ENCODE data around the gene TREML2.
A peak's percentile ranks its signal among the peaks of the same experiment; 100 is the strongest.

DNA sequence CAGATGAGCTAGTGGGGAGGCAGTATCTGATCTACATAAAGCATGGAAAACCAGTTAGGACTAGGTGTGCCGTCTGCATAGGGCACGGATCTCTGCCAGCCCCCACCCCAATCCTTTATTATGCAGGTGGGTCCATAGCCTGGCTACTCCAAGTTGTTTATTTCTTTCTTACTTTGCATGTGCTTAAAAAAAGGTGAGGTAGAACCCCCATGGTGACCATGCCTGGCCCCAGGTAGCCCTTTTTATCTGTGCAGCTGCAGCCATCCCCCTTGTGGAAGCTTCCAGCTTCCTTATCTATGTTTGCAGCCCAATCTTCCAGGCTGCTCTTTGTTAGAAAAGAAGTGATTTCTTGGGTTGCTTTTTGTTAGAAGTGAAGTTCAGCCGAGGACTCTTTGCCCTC, 29.0 kb downstream of the TREML2 start:
- peak in 1 of 3 experiments; percentile 8; a peak in 1 of 4 replicates for TF ChIP-seq CTCF (IDR thresholded peaks at IDR 0.05; ENCODE audit: control extremely low read depth in 1 of 3, insufficient read depth in 1 of 3, low read depth in 1 of 3, low read length in 3 of 3)
- 0 out of 2 replicates have a peak, but pooled peaks have one; percentile 40 for TF ChIP-seq TCF12 (IDR thresholded peaks at IDR 0.05; ENCODE audit: low read depth, low read length)
- no peak for TF ChIP-seq EP300 (IDR thresholded peaks at IDR 0.05; ENCODE audit: borderline replicate concordance in 1 of 2, low read depth in 2 of 2, low read length in 2 of 2)
- no peak for TF ChIP-seq RFX5 (IDR thresholded peaks at IDR 0.05; ENCODE audit: borderline replicate concordance, low read depth, low read length)
- TF ChIP-seq, protein P1, sequence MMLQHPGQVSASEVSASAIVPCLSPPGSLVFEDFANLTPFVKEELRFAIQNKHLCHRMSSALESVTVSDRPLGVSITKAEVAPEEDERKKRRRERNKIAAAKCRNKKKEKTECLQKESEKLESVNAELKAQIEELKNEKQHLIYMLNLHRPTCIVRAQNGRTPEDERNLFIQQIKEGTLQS (IDR thresholded peaks at IDR 0.05; ENCODE audit: insufficient read depth, low read depth, low read length), result no peak
- TF ChIP-seq CHD2 (IDR thresholded peaks at IDR 0.05; ENCODE audit: low read length), result no peak
- no peak for TF ChIP-seq CHD1 (IDR thresholded peaks at IDR 0.05; ENCODE audit: low read depth, low read length)
